Measurements from ENCODE around the gene GAS7. TPM values are rescaled to one million over a fixed set of nuclear protein-coding genes. Genes with fewer than 3 reads are reported as not detected.

The GAS7 gene
- total and polyA plus RNA-seq, 2 donors (not counting 1 experiment from before 2014, with no cell fraction given), result 3.4 to 13.6 TPM

DNA sequence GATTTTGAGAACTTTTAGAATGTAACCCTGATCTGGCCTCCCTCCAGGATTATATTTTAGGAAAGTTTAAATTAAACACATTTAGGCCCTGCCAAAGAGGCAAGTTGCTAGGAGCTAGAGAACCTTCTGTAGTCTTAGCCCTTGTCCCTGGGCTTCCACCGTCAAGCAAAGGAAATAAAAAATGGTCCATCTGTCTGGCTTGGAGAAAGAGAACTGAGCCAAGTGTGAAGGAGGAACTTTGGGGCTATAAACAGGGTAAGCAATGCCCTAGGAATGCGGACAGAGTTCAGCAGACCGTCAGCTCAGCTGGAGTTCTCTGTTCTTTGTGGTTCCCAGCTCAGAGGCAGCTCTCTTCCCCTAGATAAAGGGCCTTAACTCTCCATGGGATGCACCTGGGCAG lies 323.0 kb downstream of the GAS7 start:
- no peaks in the 10 kb centered on the region for H3K9me3 ChIP-seq (ENCODE audit: control extremely low read depth in 1 of 3, control insufficient read depth in 2 of 3, insufficient read depth in 1 of 3, low read length in 2 of 3)
- H3K27me3 ChIP-seq (replicated peaks in 1 of 4; ENCODE audit: control extremely low read depth in 1 of 4, control insufficient read depth in 3 of 4, insufficient read depth in 4 of 4, low read length in 3 of 4), result peaks cover 0 to 8% (median 0%) of the 10 kb centered on the region in 4 experiments
- POLR2A ChIA-PET, result no interaction called here
- no peak for TF ChIP-seq EZH2 (IDR thresholded peaks at IDR 0.05; ENCODE audit: borderline replicate concordance, insufficient read depth, low read depth, low read length, poor library complexity, severe bottlenecking)
- TF ChIP-seq, protein P1, sequence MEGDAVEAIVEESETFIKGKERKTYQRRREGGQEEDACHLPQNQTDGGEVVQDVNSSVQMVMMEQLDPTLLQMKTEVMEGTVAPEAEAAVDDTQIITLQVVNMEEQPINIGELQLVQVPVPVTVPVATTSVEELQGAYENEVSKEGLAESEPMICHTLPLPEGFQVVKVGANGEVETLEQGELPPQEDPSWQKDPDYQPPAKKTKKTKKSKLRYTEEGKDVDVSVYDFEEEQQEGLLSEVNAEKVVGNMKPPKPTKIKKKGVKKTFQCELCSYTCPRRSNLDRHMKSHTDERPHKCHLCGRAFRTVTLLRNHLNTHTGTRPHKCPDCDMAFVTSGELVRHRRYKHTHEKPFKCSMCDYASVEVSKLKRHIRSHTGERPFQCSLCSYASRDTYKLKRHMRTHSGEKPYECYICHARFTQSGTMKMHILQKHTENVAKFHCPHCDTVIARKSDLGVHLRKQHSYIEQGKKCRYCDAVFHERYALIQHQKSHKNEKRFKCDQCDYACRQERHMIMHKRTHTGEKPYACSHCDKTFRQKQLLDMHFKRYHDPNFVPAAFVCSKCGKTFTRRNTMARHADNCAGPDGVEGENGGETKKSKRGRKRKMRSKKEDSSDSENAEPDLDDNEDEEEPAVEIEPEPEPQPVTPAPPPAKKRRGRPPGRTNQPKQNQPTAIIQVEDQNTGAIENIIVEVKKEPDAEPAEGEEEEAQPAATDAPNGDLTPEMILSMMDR (IDR thresholded peaks at IDR 0.05), result no peak
- WGBS (ENCODE audit: insufficient coverage), result 35% methylated on average over 3 of the region's 3 CpGs
- intact Hi-C loops (cut with micrococcal nuclease), result no loop called here
- no peak overlapping the region for H3K4me3 Mint-ChIP-seq
- DNase-seq (no peak), ATAC-seq (ENCODE audit: low read depth) (no peak)
- no peaks in the 10 kb centered on the region for H3K79me2 ChIP-seq (ENCODE audit: control insufficient read depth, insufficient read depth, low read length)
- no peak overlapping the region for H3K4me3 ChIP-seq (ENCODE audit: control extremely low read depth in 1 of 5, extremely low read depth in 1 of 5, insufficient read depth in 1 of 5, low read depth in 2 of 5, low read length in 4 of 5)
- no peaks in the 10 kb centered on the region for H3K4me1 Mint-ChIP-seq
- no peaks in the 10 kb centered on the region for H3K36me3 ChIP-seq (replicated peaks in 1 of 2; ENCODE audit: control extremely low read depth in 1 of 2, control insufficient read depth in 1 of 2, extremely low read depth in 1 of 2, insufficient read depth in 2 of 2, low read length in 1 of 2)
- H3K27ac Mint-ChIP-seq, result no peak overlapping the region
- H3K9ac ChIP-seq (ENCODE audit: low read length), result no peak overlapping the region
- no peaks in the 10 kb centered on the region for H4K20me1 ChIP-seq (ENCODE audit: control insufficient read depth, insufficient read depth, low read length, poor library complexity, severe bottlenecking)
- no peak overlapping the region for H3K27ac ChIP-seq (ENCODE audit: low read length in 2 of 2)
- CTCF ChIA-PET, result no interaction called here
- H3K27me3 Mint-ChIP-seq, result peaks cover 9% of the 10 kb centered on the region
- no peaks in the 10 kb centered on the region for H3K9me3 Mint-ChIP-seq (ENCODE audit: insufficient read depth)
- H2AFZ ChIP-seq (ENCODE audit: insufficient read depth, low read depth, low read length, poor library complexity, severe bottlenecking), result no peak overlapping the region
- H3K4me1 ChIP-seq (ENCODE audit: control insufficient read depth in 2 of 2, insufficient read depth in 2 of 2, low read length in 2 of 2), result no peaks in the 10 kb centered on the region
- H3K4me2 ChIP-seq (replicated peaks; ENCODE audit: low read depth, low read length, poor library complexity, severe bottlenecking), result no peak overlapping the region

DNA sequence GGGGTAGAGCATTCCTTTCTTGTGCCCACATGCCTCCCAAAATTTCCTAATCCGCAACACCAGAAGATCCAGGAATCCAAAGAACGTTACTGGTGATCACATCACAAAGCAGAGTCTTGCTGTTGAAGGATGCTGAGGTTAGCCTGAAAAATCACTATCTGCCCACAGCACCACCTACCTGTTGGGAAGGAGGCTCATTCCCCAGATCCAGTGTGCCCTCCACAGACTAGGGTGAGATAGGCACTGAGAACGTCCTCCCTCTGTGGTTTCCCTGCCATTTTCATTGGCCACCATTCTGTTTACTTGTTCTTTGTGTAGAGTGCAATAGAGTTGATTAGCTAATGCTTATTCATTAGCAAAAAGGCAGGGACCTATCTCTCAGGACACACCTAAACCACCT lies 323.7 kb downstream of the GAS7 start:
- TF ChIP-seq, protein P1 (IDR thresholded peaks at IDR 0.05), result no peak
- no peak for TF ChIP-seq EZH2 (IDR thresholded peaks at IDR 0.05; ENCODE audit: borderline replicate concordance, insufficient read depth, low read depth, low read length, poor library complexity, severe bottlenecking)
- no CpG with 5 or more reads among the region's 3 CpGs for WGBS (ENCODE audit: insufficient coverage)
- H3K4me3 Mint-ChIP-seq, result no peak overlapping the region

More for the DNA sequence above, 323.7 kb downstream of the GAS7 start:
- Histone ChIP-seq H3K27ac (ENCODE audit: low read length in 2 of 2) (no peak overlapping the region), H3K9ac (ENCODE audit: low read length) (no peak overlapping the region), H3K79me2 (ENCODE audit: control insufficient read depth, insufficient read depth, low read length) (no peaks in the 10 kb centered on the region), H4K20me1 (ENCODE audit: control insufficient read depth, insufficient read depth, low read length, poor library complexity, severe bottlenecking) (no peaks in the 10 kb centered on the region), H3K4me1 (ENCODE audit: control insufficient read depth in 2 of 2, insufficient read depth in 2 of 2, low read length in 2 of 2) (no peaks in the 10 kb centered on the region), H3K4me3 (ENCODE audit: control extremely low read depth in 1 of 5, extremely low read depth in 1 of 5, insufficient read depth in 1 of 5, low read depth in 2 of 5, low read length in 4 of 5) (no peak overlapping the region), H3K36me3 (replicated peaks in 1 of 2; ENCODE audit: control extremely low read depth in 1 of 2, control insufficient read depth in 1 of 2, extremely low read depth in 1 of 2, insufficient read depth in 2 of 2, low read length in 1 of 2) (no peaks in the 10 kb centered on the region), H2AFZ (ENCODE audit: insufficient read depth, low read depth, low read length, poor library complexity, severe bottlenecking) (no peak overlapping the region), H3K4me2 (replicated peaks; ENCODE audit: low read depth, low read length, poor library complexity, severe bottlenecking) (no peak overlapping the region), H3K9me3 (ENCODE audit: control extremely low read depth in 1 of 3, control insufficient read depth in 2 of 3, insufficient read depth in 1 of 3, low read length in 2 of 3) (no peaks in the 10 kb centered on the region), H3K27me3 (replicated peaks in 1 of 4; ENCODE audit: control extremely low read depth in 1 of 4, control insufficient read depth in 3 of 4, insufficient read depth in 4 of 4, low read length in 3 of 4) (peaks cover 0 to 8% (median 0%) of the 10 kb centered on the region in 4 experiments)
- intact Hi-C loops (cut with micrococcal nuclease), result no loop called here
- POLR2A ChIA-PET, result no interaction called here
- ATAC-seq (ENCODE audit: low read depth) (no peak), DNase-seq (no peak)
- Mint-ChIP-seq H3K9me3 (ENCODE audit: insufficient read depth) (no peaks in the 10 kb centered on the region), H3K27ac (no peak overlapping the region), H3K4me1 (no peaks in the 10 kb centered on the region), H3K27me3 (peaks cover 9% of the 10 kb centered on the region)
- CTCF ChIA-PET, result interaction anchor here (0.9 kb wide), 1 partner anchor 45 kb away, joined by 3 read pairs; no protein-coding TSS in a partner anchor

All from B cell (primary cell).